Osteocyte (in vitro differentiated cells): Measurements from ENCODE around the gene NPEPL1. TPM values are rescaled to one million over a fixed set of nuclear protein-coding genes. Genes with fewer than 3 reads are reported as not detected.

Experiments
- DNase-seq: peaks from one replicate; pipeline ENCODE4 v3.0.0; 2021; ENCODE audit warnings: mixed read lengths; ENCODE audit not compliant: unreplicated experiment; ENCODE audit errors: extremely low spot score
- H3K27ac Mint-ChIP-seq: one replicate; pipeline ENCODE4 v1.8.0; 2021; ENCODE audit warnings: mild to moderate bottlenecking, mixed read lengths; ENCODE audit not compliant: unreplicated experiment
- H3K27me3 Mint-ChIP-seq: one replicate; pipeline ENCODE4 v1.8.0; 2021; ENCODE audit warnings: mixed read lengths; ENCODE audit not compliant: unreplicated experiment
- H3K36me3 Mint-ChIP-seq: one replicate; pipeline ENCODE4 v1.8.0; 2021; ENCODE audit warnings: mixed read lengths; ENCODE audit not compliant: unreplicated experiment
- H3K4me1 Mint-ChIP-seq: one replicate; pipeline ENCODE4 v1.8.0; 2021; ENCODE audit warnings: mixed read lengths; ENCODE audit not compliant: unreplicated experiment
- H3K4me3 Mint-ChIP-seq: one replicate; pipeline ENCODE4 v1.8.0; 2021; ENCODE audit warnings: mild to moderate bottlenecking, moderate library complexity, mixed read lengths; ENCODE audit not compliant: unreplicated experiment
- H3K9me3 Mint-ChIP-seq: one replicate; pipeline ENCODE4 v1.8.0; 2021; ENCODE audit warnings: mixed read lengths; ENCODE audit not compliant: unreplicated experiment
- total RNA-seq: library from RNA; stranded (reverse); gene quantifications from 2 replicates; pipeline ENCODE4 v1.2.1, GENCODE V29; 2021
- TF ChIP-seq, protein P1 (sequence below): fragments of 200-600 bp; sonication (generic); IDR thresholded peaks from 2 replicates; pipeline ENCODE4 v1.5.0; 2021; ENCODE audit warnings: antibody characterized with exemption, mild to moderate bottlenecking, moderate library complexity

Gene NPEPL1
- total RNA-seq, 1 donor from 2014 or later: 13.6 TPM

DNA sequence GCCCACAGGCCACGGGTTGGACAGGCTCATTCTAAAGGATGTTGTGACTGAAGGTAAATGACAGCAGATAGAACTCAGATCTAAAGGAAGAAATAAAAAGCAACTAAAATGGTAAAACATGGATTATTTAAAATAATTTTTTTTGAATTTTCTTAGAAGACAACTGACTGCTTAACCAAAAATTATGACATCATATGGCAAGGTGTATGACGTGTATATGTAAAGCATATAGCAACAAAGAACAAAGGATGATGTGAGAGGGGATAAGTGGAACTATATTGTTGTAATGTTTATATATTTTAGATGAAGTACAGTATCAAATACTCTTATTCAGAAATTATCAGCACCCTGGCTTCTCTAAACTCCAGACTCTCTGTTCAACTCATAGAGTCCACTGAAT, 38.6 kb downstream of the NPEPL1 start:
- Mint-ChIP-seq H3K27ac (no peak overlapping the region), H3K27me3 (peaks cover 51% of the 10 kb centered on the region), H3K4me3 (no peak overlapping the region), H3K36me3 (no peaks in the 10 kb centered on the region), H3K4me1 (no peaks in the 10 kb centered on the region), H3K9me3 (peaks cover 17% of the 10 kb centered on the region)
- no peak for DNase-seq
- TF ChIP-seq, protein P1, sequence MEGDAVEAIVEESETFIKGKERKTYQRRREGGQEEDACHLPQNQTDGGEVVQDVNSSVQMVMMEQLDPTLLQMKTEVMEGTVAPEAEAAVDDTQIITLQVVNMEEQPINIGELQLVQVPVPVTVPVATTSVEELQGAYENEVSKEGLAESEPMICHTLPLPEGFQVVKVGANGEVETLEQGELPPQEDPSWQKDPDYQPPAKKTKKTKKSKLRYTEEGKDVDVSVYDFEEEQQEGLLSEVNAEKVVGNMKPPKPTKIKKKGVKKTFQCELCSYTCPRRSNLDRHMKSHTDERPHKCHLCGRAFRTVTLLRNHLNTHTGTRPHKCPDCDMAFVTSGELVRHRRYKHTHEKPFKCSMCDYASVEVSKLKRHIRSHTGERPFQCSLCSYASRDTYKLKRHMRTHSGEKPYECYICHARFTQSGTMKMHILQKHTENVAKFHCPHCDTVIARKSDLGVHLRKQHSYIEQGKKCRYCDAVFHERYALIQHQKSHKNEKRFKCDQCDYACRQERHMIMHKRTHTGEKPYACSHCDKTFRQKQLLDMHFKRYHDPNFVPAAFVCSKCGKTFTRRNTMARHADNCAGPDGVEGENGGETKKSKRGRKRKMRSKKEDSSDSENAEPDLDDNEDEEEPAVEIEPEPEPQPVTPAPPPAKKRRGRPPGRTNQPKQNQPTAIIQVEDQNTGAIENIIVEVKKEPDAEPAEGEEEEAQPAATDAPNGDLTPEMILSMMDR: no peak

GRCh38 chr20:58737198-58737597, 44.6 kb downstream of the NPEPL1 start:
- DNase-seq: no peak
- TF ChIP-seq, protein P1: no peak
- peaks cover 66% of the 10 kb centered on the region for H3K27me3 Mint-ChIP-seq
- no peaks in the 10 kb centered on the region for H3K36me3 Mint-ChIP-seq
- H3K9me3 Mint-ChIP-seq: no peaks in the 10 kb centered on the region
- no peaks in the 10 kb centered on the region for H3K4me1 Mint-ChIP-seq
- H3K27ac Mint-ChIP-seq: no peak overlapping the region
- H3K4me3 Mint-ChIP-seq: no peak overlapping the region

DNA sequence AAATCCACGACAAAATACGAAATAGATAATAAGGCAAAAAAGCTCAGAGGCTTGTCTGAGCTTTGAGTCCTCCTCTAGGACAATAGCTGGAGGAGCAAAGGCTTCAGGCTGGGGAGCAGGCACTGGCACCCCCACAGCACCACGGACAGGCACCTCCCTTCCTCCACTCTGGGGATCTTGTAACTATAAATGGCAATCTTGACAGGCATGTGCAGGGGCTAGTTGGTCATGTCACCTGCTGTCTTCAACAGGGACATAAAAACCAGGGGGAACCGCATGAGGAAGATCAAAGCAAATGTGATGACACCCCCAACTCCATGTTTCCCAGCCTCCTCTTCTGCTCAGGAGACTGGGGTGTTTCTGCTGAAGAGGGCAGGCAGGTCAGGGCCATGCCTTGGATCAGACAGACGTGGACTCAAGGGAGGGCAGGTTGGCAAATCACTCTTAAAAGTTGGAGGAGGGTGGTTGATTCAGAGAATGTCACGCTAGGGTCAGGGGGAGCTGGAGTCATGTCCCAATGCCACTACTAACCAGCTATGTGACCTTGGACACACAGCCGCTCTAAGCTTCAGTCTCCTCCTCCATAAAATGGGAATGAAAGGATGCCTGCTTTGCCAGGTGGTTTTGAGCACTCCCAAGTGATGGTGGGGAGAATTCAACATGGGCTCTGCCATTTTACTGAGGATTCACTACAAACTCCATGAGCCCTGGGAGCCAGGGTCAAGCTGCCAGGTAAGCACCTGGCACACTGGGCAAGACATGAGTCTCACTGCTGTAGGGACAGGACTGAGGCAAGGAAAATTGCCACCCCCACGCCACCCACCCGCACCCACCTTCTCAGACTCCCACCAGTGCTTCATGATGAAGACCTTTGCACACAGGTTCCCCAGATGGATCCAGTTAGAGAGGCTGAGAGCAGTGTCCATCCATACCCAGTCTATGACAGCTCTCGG, 48.0 kb downstream of the NPEPL1 start:
- H3K9me3 Mint-ChIP-seq: no peaks in the 10 kb centered on the region
- H3K27me3 Mint-ChIP-seq: peaks cover 47% of the 10 kb centered on the region
- H3K4me1 Mint-ChIP-seq: no peaks in the 10 kb centered on the region
- peak; percentile 64 for DNase-seq
- H3K27ac Mint-ChIP-seq: no peak overlapping the region
- H3K4me3 Mint-ChIP-seq: no peak overlapping the region
- H3K36me3 Mint-ChIP-seq: no peaks in the 10 kb centered on the region
- TF ChIP-seq, protein P1: no peak

- Mint-ChIP-seq H3K9me3 (no peaks in the 10 kb centered on the region), H3K4me1 (no peaks in the 10 kb centered on the region), H3K4me3 (no peak overlapping the region), H3K36me3 (no peaks in the 10 kb centered on the region), H3K27ac (no peak overlapping the region), H3K27me3 (peaks cover 52% of the 10 kb centered on the region)
- TF ChIP-seq, protein P1: no peak
- no peak for DNase-seq
Measured at GRCh38 chr20:58741384-58741783, 48.8 kb downstream of the NPEPL1 start.

- no peaks in the 10 kb centered on the region for H3K36me3 Mint-ChIP-seq
- peaks cover 48% of the 10 kb centered on the region for H3K27me3 Mint-ChIP-seq
Measured at GRCh38 chr20:58742668-58743566, 50.3 kb downstream of the NPEPL1 start.

More at GRCh38 chr20:58742668-58743566, 50.3 kb downstream of the NPEPL1 start:
- DNase-seq: peak; percentile 49
- H3K4me1 Mint-ChIP-seq: no peaks in the 10 kb centered on the region
- H3K4me3 Mint-ChIP-seq: no peak overlapping the region
- TF ChIP-seq, protein P1: no peak
- H3K27ac Mint-ChIP-seq: no peak overlapping the region
- H3K9me3 Mint-ChIP-seq: no peaks in the 10 kb centered on the region
